HepG2 (cell line): ENCODE measurements around the gene GGPS1. TPM values are rescaled to one million over a fixed set of nuclear protein-coding genes. Genes with fewer than 3 reads are reported as not detected.

ENCODE experiments used
- ATAC-seq: fragments of 200-7000 bp; cut with Tn5 transposase; 3 replicates; pipeline ENCODE4 v1.9.1; 2020; ENCODE audit warnings: mild to moderate bottlenecking, moderate library complexity
- BruUV-seq: library from RNA; stranded (reverse); fragments of 400-500 nt; replicated peaks from 2 replicates; lab custom pipeline; 2021; lab: Mats Ljungman, UMichigan
- CTCF ChIA-PET: fragments of 300-600 bp; formaldehyde crosslinking; extraction: SDS; loops from one replicate; lab custom pipeline; 2021; ENCODE audit warnings: low total read pairs, inconsistent platforms, low intra/inter-chr PET ratio; lab: Yijun Ruan, JAX
- POLR2A ChIA-PET: fragments of 350-600 bp; sonication (Branson Sonifier 250); formaldehyde crosslinking; loops from one replicate; lab custom pipeline; 2020; ENCODE audit warnings: antibody characterized with exemption, inconsistent platforms; lab: Yijun Ruan, JAX
- DNase-seq: peaks from one replicate; pipeline ENCODE4 v3.0.0-alpha.2; 2015; ENCODE audit warnings: low spot score
- FAIRE-seq: peaks from 3 replicates; lab custom pipeline; 2011; peaks lifted over from hg19 to GRCh38; lab: Jason Lieb, UNC
- H2AFZ ChIP-seq: one replicate; pipeline ENCODE4 v1.6.1; 2011; ENCODE audit warnings: low read length, inconsistent platforms
- H3K27ac ChIP-seq: fragments of 300-600 bp; 3 replicates; pipeline ENCODE4 v1.8.0; 2011; ENCODE audit warnings: mixed run types, mild to moderate bottlenecking, mixed read lengths, low read length, inconsistent platforms; ENCODE audit not compliant: insufficient read depth; ENCODE audit errors: extremely low read length
- H3K27me3 ChIP-seq, 2 experiments: fragments of 200-600 bp in 1 of 2; 2 replicates in 1 of 2; 3 replicates in 1 of 2; pipeline versions ENCODE4 v1.6.0 to v1.8.0; 2011; ENCODE audit warnings: low read length in 2 of 2, mild to moderate bottlenecking in 2 of 2, moderate library complexity in 2 of 2, inconsistent platforms in 1 of 2; ENCODE audit not compliant: insufficient read depth in 2 of 2, control insufficient read depth in 1 of 2
- H3K36me3 ChIP-seq, 2 experiments: fragments of 200-600 bp in 1 of 2; replicated peaks in 1 of 2; 2 replicates in 1 of 2; 3 replicates in 1 of 2; pipeline versions ENCODE4 v1.5.1 to v1.8.0; 2011; ENCODE audit warnings: low read length in 2 of 2, inconsistent platforms in 1 of 2; ENCODE audit not compliant: insufficient read depth in 2 of 2, control insufficient read depth in 1 of 2
- H3K4me1 ChIP-seq: 2 replicates; pipeline ENCODE4 v1.5.1; 2012; ENCODE audit warnings: low read length, inconsistent platforms; ENCODE audit not compliant: insufficient read depth
- H3K4me2 ChIP-seq: 2 replicates; pipeline ENCODE4 v1.6.0; 2011; ENCODE audit warnings: low read depth, low read length, inconsistent platforms
- H3K4me3 ChIP-seq, 3 experiments: fragments of 200-600 bp in 1 of 3; sonication (generic), shearing (Covaris generic) in 1 of 3; replicated peaks in 1 of 3; 2 replicates each; pipeline ENCODE4 v1.5.1; 2011 to 2016; ENCODE audit warnings: low read length in 3 of 3, inconsistent platforms in 2 of 3, low read depth in 2 of 3, mild to moderate bottlenecking in 2 of 3, control low read depth in 1 of 3, mixed read lengths in 1 of 3; ENCODE audit not compliant: insufficient read depth in 1 of 3
- H3K79me2 ChIP-seq: one replicate; pipeline ENCODE4 v1.6.1; 2011; ENCODE audit warnings: low read length, inconsistent platforms; ENCODE audit not compliant: insufficient read depth
- H3K9ac ChIP-seq: 2 replicates; pipeline ENCODE4 v1.6.0; 2011; ENCODE audit warnings: mild to moderate bottlenecking, low read depth, low read length, inconsistent platforms; ENCODE audit not compliant: insufficient read depth
- H3K9me3 ChIP-seq: 2 replicates; pipeline ENCODE4 v1.5.1; 2012; ENCODE audit warnings: mild to moderate bottlenecking, low read length
- H4K20me1 ChIP-seq: 2 replicates; pipeline ENCODE4 v1.6.0; 2011; ENCODE audit warnings: inconsistent platforms, mild to moderate bottlenecking, low read length, moderate library complexity; ENCODE audit not compliant: insufficient read depth
- DNMT1 ChIP-seq: sonication (generic); formaldehyde crosslinking; IDR thresholded peaks from 2 replicates; pipeline ENCODE4 v1.5.1; 2020; ENCODE audit warnings: mild to moderate bottlenecking, missing genetic modification reagents
- ELF3 ChIP-seq: IDR thresholded peaks from 2 replicates; pipeline ENCODE4 v1.6.1; 2016; ENCODE audit warnings: missing genetic modification reagents, missing compliant biosample characterization
- ESRRA ChIP-seq: sonication (generic); formaldehyde crosslinking; IDR thresholded peaks from 2 replicates; pipeline ENCODE4 v1.5.1; 2020; ENCODE audit warnings: mild to moderate bottlenecking, low read depth, missing genetic modification reagents
- REPIN1 ChIP-seq: sonication (generic); formaldehyde crosslinking; IDR thresholded peaks from 2 replicates; pipeline ENCODE4 v1.8.0; 2022; ENCODE audit warnings: missing genetic modification reagents, low read depth, mild to moderate bottlenecking, borderline replicate concordance
- SYNCRIP ChIP-seq: fragments of 200-400 bp; formaldehyde crosslinking; IDR thresholded peaks from 2 replicates; pipeline ENCODE4 v1.6.1; 2018; ENCODE audit warnings: mild to moderate bottlenecking, low read depth, low read length; ENCODE audit not compliant: insufficient read depth
- TRIM24 ChIP-seq: sonication (generic); formaldehyde crosslinking; IDR thresholded peaks from 2 replicates; pipeline ENCODE4 v1.8.0; 2022; ENCODE audit warnings: mild to moderate bottlenecking, missing genetic modification reagents
- ZBTB34 ChIP-seq: sonication (generic); formaldehyde crosslinking; IDR thresholded peaks from 2 replicates; pipeline ENCODE4 v1.8.0; 2022; ENCODE audit warnings: mild to moderate bottlenecking, missing genetic modification reagents
- ZEB1 ChIP-seq: IDR thresholded peaks from 2 replicates; pipeline ENCODE4 v1.6.1; 2012; ENCODE audit warnings: mild to moderate bottlenecking, low read depth, inconsistent platforms; ENCODE audit not compliant: insufficient replicate concordance
- ZGPAT ChIP-seq: IDR thresholded peaks from 2 replicates; pipeline ENCODE4 v1.6.1; 2016; ENCODE audit warnings: mild to moderate bottlenecking
- ZNF318 ChIP-seq: sonication (generic); formaldehyde crosslinking; IDR thresholded peaks from 2 replicates; pipeline ENCODE4 v1.4.0; 2020; ENCODE audit warnings: mild to moderate bottlenecking, missing genetic modification reagents
- ZNF768 ChIP-seq: sonication (generic); formaldehyde crosslinking; IDR thresholded peaks from 2 replicates; pipeline ENCODE4 v1.4.0; 2020; ENCODE audit warnings: missing genetic modification reagents
- ZNF773 ChIP-seq: sonication (generic); formaldehyde crosslinking; IDR thresholded peaks from 2 replicates; pipeline ENCODE4 v1.4.0; 2020; ENCODE audit warnings: missing genetic modification reagents, borderline replicate concordance
- WGBS: methylation state at CpG from one replicate; pipeline ENCODE4 v1.1.6; 2017; ENCODE audit warnings: low lambda C conversion rate; 5-methylcytosine and 5-hydroxymethylcytosine counted together
- in situ Hi-C: cut with HindIII; loops from 2 replicates; pipeline ENCODE4 v1.10.0; 2017; ENCODE audit warnings: low pct_unique_long_range_greater_than_20kb; ENCODE audit not compliant: extremely low pct_ligation_motif_present
- intact Hi-C: fragments of 100-400 bp; cut with micrococcal nuclease; formaldehyde crosslinking; loops from one replicate; pipeline ENCODE4 v1.10.0; 2022; ENCODE audit not compliant: unreplicated experiment
- polyA plus RNA-seq, 8 experiments: library from polyadenylated mRNA; depleted of rRNA in 3 of 8; stranded (reverse) in 7 of 8; unstranded in 1 of 8; fragments of >200 nt; fragmentation: Illumina TruSeq in 4 of 8; extraction: Trizol in 4 of 8; gene quantifications; 2 replicates each; pipeline versions ENCODE4 v1.2.1 to v1.2.3, GENCODE V29; 2011 to 2016; ENCODE audit warnings: low read depth in 4 of 8, missing spikeins in 1 of 8, mixed read lengths in 1 of 8; ENCODE audit not compliant: insufficient read depth in 1 of 8
- total RNA-seq, 5 experiments: library from RNA; depleted of rRNA; stranded (reverse); fragments of >200 nt; fragmentation: Illumina TruSeq; extraction: Trizol; gene quantifications; 2 replicates each; pipeline ENCODE4 v1.2.3, GENCODE V29; 2016; ENCODE audit warnings: low read depth in 1 of 5

GGPS1 gene
- total and polyA plus RNA-seq, 2 of the 13 experiments (the other 11 are each of a cell fraction or from before 2014, with no cell fraction given), result 28.8 to 42.6 TPM

GRCh38 chr1:235278915-235279292 is 49.5 kb upstream of the GGPS1 start (continued):
- no peak for TF ChIP-seq ZBTB34 (CRISPR knock-in tag)
- TF ChIP-seq ESRRA (CRISPR knock-in tag), result no peak
- TF ChIP-seq ZNF768 (CRISPR knock-in tag), result no peak
- no peak for TF ChIP-seq ZGPAT (CRISPR knock-in tag)
- TF ChIP-seq ELF3 (CRISPR knock-in tag), result no peak
- TF ChIP-seq ZEB1, result no peak

GRCh38 chr1:235279694-235280093 is 48.7 kb upstream of the GGPS1 start:
- Histone ChIP-seq H3K9me3 (no peaks in the 10 kb centered on the region), H4K20me1 (peaks cover 55% of the 10 kb centered on the region), H3K9ac (no peak overlapping the region), H3K79me2 (peaks cover 95% of the 10 kb centered on the region), H3K36me3 (peaks cover 0 to 3% of the 10 kb centered on the region in 2 experiments; a peak in 3 of 5 replicates), H3K27me3 (no peaks in the 10 kb centered on the region), H2AFZ (no peak overlapping the region), H3K4me3 (no peak overlapping the region), H3K27ac (no peak overlapping the region), H3K4me2 (no peak overlapping the region), H3K4me1 (no peaks in the 10 kb centered on the region)
- ChIA-PET CTCF (no interaction called here), POLR2A (no interaction called here)
- 100% methylated on average over 5 of the region's 5 CpGs for WGBS
- no TSS peak for BruUV-seq
- in situ Hi-C loops (no loop called here), intact Hi-C loops (no loop called here)
- no peak for ATAC-seq
- no peak for DNase-seq
- FAIRE-seq, result no peak
- TF ChIP-seq SYNCRIP, result no peak
- TF ChIP-seq ZNF773 (CRISPR knock-in tag), result no peak
- TF ChIP-seq ZNF318 (CRISPR knock-in tag), result no peak
- no peak for TF ChIP-seq REPIN1 (CRISPR knock-in tag)
- no peak for TF ChIP-seq DNMT1 (CRISPR knock-in tag)
- no peak for TF ChIP-seq TRIM24
